Erythroblast (primary cell): ENCODE data around the gene MAST3.

Experiments
- GATA1 ChIP-seq: IDR thresholded peaks from 2 replicates; pipeline ENCODE4 v1.6.1; 2011; ENCODE audit warnings: low read depth, mild to moderate bottlenecking, control low read depth, low read length, moderate library complexity
- POLR2A ChIP-seq: IDR thresholded peaks from 2 replicates; pipeline ENCODE4 v1.6.1; 2011; ENCODE audit warnings: mild to moderate bottlenecking, low read length

DNA sequence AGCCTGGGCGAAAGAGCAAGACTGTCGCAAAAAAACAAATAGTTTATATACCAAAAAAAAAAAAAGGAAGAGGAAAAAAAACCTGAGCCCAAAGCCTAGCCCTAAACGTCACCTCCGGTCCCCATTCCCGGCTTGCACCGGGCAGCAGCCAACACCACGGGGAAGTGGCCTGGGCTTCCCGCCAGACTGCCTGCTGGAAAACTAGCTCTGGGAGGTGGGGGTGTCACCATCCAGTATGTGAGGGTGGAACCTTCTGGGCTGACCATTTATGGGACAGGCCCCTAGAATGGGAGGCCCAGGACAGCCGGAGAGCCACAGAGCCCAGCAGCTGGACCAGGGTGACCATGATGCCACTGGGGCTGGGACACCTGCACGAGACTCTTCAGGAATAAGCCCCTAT lies 48.2 kb upstream of the MAST3 start:
- no peak for TF ChIP-seq POLR2A
- TF ChIP-seq GATA1, result no peak
